GM18868 (cell line): Measurements from ENCODE around the gene EPN1.
"Not testable (repeated sequence)": the region's sequence is repeated elsewhere in the genome, so short reads cannot be mapped to it uniquely, and the experiment has no call there.

Experiments
- ATAC-seq: cut with Tn5 transposase; IDR thresholded peaks from one replicate; pipeline ENCODE4 v1.9.1; 2021; ENCODE audit warnings: mild to moderate bottlenecking, moderate library complexity; ENCODE audit not compliant: unreplicated experiment

The EPN1 gene

GRCh38 chr19:55717879-55718711 lies 43.1 kb downstream of the EPN1 start:
- not testable (repeated sequence) for ATAC-seq

- no peak for ATAC-seq
Observed at GRCh38 chr19:55720214-55720746, 45.3 kb downstream of the EPN1 start.

DNA sequence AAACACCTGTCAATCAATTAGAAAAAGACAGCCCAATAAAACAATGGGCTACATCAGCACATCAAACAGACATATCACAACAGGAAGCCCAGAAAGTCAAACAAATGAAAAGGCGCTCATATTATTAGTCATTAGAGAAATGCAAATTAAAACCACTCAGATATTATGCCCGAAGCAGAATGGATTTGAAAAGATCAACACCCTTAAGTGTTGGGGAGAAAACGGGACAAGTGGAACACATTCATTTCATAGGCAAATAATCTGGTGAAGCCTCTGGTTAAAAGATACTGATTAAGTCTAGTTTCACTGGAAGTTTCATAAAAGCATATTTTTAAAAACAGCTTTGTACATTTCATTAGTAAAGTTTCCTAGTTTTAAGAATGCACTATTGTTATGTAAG lies 45.8 kb downstream of the EPN1 start:
- ATAC-seq, result no peak

DNA sequence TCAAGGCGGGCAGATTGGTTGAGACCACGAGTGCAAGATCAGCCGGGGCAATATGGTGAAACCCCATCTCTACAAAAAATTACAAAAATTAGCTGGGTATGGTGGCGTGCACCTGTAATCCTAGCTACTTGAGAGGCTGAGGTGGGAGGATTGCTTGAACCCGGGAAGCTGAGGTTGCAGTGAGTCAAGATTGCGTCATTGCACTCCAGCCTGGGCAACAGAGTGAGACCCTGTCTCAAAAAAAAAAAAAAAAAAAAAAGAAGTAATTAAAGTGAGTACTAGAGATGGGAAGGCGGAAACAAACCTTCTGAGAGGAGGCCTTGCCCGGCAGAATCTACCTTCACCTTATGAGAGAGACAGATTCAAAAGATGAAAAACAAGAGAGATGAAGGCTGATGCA lies 48.5 kb downstream of the EPN1 start:
- no peak for ATAC-seq

DNA sequence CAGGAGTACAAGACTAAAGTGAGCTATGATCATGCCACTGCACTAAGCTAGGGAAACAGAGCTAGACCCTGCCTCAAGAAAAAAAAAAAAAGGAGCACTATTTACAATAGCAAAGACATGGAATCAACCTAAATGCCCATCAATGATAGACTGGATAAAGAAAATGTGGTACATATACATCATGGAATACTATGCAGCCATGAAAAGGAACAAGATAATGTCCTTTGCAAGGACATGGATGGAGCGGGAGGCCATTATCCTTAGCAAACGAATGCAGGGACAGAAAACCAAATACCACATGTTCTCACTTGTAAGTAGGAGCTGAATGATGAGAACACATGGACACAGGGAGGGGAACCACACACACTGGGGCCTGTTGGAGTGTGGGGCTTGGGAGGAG lies 55.4 kb downstream of the EPN1 start:
- ATAC-seq, result not testable (repeated sequence)

DNA sequence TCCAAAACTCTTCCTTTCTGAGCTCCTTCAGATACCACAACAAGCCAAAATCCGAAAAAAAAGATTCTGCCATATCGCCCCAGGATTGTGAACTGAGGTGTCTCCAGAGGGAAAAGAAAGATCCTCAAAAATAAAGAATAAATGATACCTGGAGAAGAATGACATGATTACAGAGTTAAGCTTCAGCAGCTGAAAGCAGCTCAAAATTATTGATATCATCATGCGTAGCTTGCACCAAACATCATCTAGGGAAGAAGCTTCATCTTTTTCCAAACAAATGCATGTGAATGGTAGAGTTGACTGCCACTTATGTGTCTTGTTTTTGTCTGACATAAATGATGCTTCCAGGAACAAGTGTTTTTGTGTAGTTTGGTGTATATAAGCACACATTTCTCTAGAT lies 63.3 kb downstream of the EPN1 start, which contains the start of gene NLRP9:
Gene NLRP9 (minus strand): TSS at position 101 of the 400 bp plus-strand sequence. CDS start 28 bp downstream, at position 73.
- no peak for ATAC-seq

GRCh38 chr19:55750715-55751114 lies 75.7 kb downstream of the EPN1 start:
- ATAC-seq, result no peak

DNA sequence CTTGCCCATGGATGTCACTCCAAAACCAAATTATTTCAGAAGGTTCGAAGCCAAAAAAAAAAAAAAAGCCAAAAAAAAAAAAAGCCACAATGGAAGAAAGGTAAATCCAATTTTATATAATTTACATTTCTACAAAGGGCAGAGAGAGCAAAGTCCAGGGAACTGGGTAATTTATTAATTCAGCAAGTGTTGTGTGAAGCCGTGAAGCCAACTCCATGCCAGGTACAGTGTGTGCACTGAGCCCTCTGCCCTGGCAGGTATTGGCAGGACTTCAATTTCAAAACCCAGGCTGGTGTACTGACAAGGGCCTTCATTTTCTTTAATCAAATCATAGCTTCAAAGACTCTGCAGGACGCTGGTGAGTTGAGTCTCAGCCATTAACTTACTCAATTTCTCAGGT lies 78.4 kb downstream of the EPN1 start:
- ATAC-seq, result no peak

- ATAC-seq, result not testable (repeated sequence)
Observed at GRCh38 chr19:55756808-55757207, 81.8 kb downstream of the EPN1 start.

GRCh38 chr19:55758797-55759196 lies 83.8 kb downstream of the EPN1 start, which contains the start of gene RFPL4A:
TSS of gene RFPL4A (plus strand) at chr19:55759097. CDS start at chr19:55761801, 2,704 bp downstream.
- ATAC-seq, result not testable (repeated sequence)
